Muscle of arm (tissue), 12 donors: ENCODE data around the gene PRDM2. TPM values are rescaled to one million over a fixed set of nuclear protein-coding genes. Genes with fewer than 3 reads are reported as not detected.
A peak's percentile ranks its signal among the peaks of the same experiment; 100 is the strongest.

ENCODE experiments used
- DNase-seq: peaks from one replicate; pipeline ENCODE4 v3.0.0-alpha.2; 2013
- polyA plus RNA-seq, 12 donors: library from polyadenylated mRNA; unstranded; fragments of 120-200 nt; gene quantifications; one replicate each; pipeline ENCODE4 v1.2.1, GENCODE V29; 2013; ENCODE audit not compliant: insufficient read length in 12 of 12

PRDM2 gene
- polyA plus RNA-seq, 12 donors = 34.1 to 68.8 (median 38.5) TPM; not detected in 1

GRCh38 chr1:13761883-13762282, 61.9 kb downstream of the PRDM2 start:
- DNase-seq = no peak

- no peak for DNase-seq
Measured at GRCh38 chr1:13762642-13763041, 62.7 kb downstream of the PRDM2 start.

GRCh38 chr1:13763222-13763621, 63.2 kb downstream of the PRDM2 start:
- no peak for DNase-seq

GRCh38 chr1:13763991-13764390, 64.0 kb downstream of the PRDM2 start:
- DNase-seq = no peak

- peak; percentile 28 for DNase-seq
Measured at GRCh38 chr1:13764588-13765332, 64.8 kb downstream of the PRDM2 start.

GRCh38 chr1:13766592-13767564, 66.9 kb downstream of the PRDM2 start:
- DNase-seq = no peak

- no peak for DNase-seq
Measured at GRCh38 chr1:13769212-13769611, 69.2 kb downstream of the PRDM2 start.

GRCh38 chr1:13769830-13770229, 69.8 kb downstream of the PRDM2 start:
- DNase-seq = no peak

GRCh38 chr1:13770743-13771142, 70.8 kb downstream of the PRDM2 start:
- no peak for DNase-seq

GRCh38 chr1:13771745-13772144, 71.8 kb downstream of the PRDM2 start:
- DNase-seq = no peak

- no peak for DNase-seq
Measured at GRCh38 chr1:13772271-13772670, 72.3 kb downstream of the PRDM2 start.

GRCh38 chr1:13774121-13774520, 74.1 kb downstream of the PRDM2 start:
- DNase-seq = no peak

- peak; percentile 63 for DNase-seq
Measured at GRCh38 chr1:13775459-13775858, 75.5 kb downstream of the PRDM2 start.

- DNase-seq = no peak
Measured at GRCh38 chr1:13775916-13776315, 75.9 kb downstream of the PRDM2 start.

- DNase-seq = no peak
Measured at GRCh38 chr1:13778431-13778830, 78.4 kb downstream of the PRDM2 start.

GRCh38 chr1:13779930-13780329, 79.9 kb downstream of the PRDM2 start:
- DNase-seq = no peak

GRCh38 chr1:13780780-13781179, 80.8 kb downstream of the PRDM2 start:
- DNase-seq = no peak

- no peak for DNase-seq
Measured at GRCh38 chr1:13781228-13781627, 81.2 kb downstream of the PRDM2 start.

GRCh38 chr1:13781907-13782633, 82.1 kb downstream of the PRDM2 start:
- DNase-seq = peak; percentile 60

- no peak for DNase-seq
Measured at GRCh38 chr1:13782634-13783360, 82.8 kb downstream of the PRDM2 start.

- DNase-seq = no peak
Measured at GRCh38 chr1:13783551-13783950, 83.6 kb downstream of the PRDM2 start.
